ELR (cell line): Measurements from ENCODE around the gene TPSAB1.

Source experiments
- DNase-seq: peaks from one replicate; pipeline ENCODE4 v3.0.0-alpha.2; 2015; ENCODE audit warnings: low read depth

The TPSAB1 gene

DNA sequence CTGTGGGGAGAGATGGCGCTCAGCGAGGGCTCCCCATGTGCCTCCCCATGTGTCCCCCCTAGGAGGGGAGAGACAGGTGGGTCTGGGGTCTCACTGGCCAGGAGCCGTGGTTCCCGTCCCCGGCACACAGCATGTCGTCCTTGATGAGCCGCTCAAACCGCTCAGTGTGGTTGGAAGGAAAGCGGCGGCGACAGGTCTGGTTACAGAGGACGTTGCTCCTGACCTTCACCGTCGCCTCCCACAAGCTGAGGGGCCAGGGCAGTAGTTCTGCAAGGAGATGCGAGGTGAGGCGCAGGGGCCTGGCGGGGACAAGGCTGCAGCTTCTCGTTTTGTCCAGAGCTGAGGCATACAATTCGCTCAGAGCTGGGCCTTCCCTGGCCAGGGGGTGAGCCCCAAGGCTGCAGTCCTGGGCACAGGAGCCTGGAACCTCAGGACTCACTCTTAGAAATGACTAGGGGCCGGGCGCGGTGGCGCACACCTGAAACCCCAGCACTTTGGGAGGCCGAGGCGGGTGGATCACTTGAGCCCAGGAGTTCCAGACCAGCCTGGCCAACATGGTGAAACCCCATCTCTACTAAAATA lies 46.1 kb downstream of the TPSAB1 start:
- DNase-seq: no peak

DNA sequence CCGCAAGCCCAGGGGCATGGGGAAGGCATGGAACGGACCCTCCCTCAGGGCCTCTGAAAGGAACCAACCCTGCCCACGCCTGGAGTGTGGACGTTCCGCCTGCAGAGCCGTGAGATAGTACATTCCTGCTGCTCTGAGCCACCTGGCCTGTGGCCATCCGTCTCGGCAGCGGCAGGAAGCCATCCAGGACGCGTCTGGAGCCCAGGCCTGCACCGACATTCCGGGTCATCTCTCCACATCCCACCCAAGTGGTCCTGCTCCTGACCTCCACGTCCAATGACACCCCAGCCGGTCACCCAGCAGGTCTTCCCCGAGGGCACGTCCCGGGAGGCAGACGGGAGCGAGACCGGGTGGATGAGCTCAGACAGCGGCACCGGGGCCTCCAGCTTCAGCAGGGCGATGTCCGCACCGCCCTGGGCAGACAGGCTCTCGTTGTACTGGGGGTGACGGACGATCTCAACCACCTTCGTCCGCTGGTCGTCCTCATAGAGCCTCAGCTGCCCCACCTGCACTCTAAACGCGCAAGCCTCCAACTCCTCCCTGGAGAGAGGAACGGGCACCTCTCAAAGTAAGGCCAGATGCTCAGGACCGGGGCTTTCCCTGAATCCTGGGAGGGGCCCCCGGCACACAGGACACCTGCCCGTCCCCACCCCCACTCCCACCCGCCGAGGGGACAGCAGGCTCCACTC lies 47.6 kb downstream of the TPSAB1 start:
- no peak for DNase-seq

DNA sequence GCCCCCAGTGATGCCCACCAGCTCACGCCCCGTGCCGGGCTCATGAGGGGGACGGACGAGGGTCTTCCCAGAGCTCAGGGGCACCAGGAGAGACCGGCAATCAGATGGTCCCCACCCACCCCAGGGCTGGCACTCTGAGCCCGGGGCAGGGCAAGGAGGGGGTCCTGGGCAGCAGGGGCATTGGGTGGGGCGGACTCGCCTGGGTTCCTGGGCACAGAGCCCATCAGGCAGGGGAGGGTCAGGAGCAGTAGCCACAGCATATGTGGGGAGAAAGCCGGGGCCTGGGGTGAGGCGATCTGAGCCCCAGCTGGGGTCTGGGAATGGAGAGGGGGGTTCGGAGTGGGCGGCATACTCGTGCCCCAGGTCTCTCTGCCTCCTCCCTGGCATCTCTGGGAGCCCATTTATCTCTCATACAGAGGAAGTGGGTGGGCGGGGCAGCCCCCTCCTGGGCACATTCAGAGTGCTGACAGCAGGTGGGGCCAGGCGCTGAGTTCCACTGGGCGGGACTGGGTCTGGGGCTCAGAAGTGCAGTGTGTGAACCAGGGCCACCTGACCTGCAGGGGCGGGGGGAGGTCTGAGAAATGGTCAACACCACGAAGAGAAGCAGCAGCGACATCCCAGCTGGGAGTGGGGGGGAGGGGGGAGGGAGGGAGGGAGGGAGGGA lies 48.4 kb downstream of the TPSAB1 start:
- DNase-seq: no peak

DNA sequence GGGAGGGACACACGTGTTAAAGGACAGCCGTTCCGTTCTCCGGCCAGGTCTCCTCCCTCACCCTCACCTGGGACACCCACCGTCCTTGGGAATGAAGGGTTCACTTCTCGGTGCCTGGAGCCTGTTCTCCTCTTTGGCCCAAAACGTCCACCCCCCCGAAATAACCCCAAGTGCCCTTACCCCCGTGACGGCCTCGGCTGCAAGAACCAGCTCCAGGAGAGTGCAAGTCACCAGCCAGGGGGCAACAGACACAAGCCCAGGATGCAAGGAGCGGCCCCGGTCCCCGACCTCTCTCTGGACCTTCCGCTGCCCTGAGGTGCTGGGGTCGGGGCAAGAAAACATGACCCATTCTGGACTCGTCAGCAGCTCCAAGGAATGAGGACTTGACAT lies 49.0 kb downstream of the TPSAB1 start:
- DNase-seq: no peak

DNA sequence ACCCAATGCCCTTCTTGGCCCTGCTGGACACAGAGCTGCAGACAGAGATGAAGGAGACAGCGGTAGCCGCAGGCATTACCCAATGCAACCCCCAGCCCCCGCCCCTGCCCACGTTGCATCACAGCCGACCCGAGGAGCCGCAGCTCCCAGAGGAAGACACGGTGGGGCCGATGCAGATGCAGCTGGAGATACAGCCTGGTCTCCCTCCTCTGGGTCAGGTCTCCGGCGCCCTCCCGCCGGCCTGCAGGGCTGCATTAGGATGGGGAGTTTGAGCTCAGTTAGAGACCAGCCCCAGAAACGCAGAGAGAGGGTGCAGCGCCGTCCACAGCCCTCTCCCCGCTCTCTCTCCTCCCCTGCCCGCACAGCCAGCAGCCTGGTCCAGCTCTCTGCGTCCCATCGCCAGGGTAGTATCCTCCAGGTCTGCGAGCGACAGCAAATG lies 49.6 kb downstream of the TPSAB1 start:
- no peak for DNase-seq

DNA sequence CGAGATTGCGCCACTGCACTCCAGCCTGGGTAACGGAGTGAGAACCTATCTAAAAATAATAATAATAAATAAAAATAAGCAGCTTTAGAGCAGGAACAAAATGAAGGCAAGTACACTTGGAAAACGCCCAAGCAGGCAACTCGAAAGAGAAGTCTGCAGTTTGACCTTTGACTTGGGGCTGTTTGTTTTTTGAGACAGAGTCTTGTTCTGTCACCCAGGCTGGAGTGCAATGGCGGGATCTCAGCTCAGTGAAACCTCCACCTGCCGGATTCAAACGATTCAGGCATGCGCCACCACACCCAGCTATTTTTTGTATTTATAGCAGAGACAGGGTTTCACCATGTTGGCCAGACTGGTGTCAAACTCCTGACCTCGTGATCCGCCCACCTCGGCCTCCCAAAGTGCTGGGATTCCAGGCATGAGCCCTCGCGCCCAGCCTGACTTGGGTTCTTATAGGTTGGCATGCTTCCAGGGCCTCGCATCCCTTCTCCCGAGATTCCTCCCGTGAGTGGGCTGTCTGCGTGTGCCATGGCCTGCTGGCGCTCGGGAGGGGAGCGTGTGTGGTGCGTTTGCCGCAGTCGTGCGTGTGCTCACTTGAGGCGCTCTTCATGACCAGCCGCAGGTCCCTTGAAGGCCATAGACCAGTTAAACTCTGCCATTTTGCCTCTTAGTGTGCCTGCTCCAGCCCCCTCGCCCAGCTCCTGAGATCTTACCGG lies 50.5 kb downstream of the TPSAB1 start:
- DNase-seq: no peak

DNA sequence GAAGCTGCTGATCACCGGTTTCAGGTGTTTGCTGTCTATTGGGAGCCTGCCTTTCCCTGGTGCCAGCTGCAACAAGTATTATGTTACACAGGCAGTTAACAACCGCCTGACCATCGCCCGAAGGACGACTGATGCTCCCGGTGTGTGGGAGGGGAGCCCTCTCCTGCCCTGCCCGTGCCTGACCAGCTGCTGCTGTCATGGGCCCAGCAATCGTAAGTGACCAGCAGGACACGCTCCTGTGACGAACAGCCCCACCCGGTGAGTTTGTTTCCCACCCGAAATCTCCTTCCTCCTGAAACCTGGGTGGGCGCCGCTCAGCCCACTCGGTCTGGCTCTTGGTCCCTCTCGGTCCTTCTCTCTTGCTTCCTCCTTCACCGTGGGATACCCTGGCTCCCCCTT lies 51.1 kb downstream of the TPSAB1 start:
- DNase-seq: no peak
